Lower leg skin (tissue), 4 donors: ENCODE results near the gene TSHB. TPM values are rescaled to one million over a fixed set of nuclear protein-coding genes. Genes with fewer than 3 reads are reported as not detected.

Source experiments
- DNase-seq, 2 donors: peaks; one replicate each; pipeline ENCODE4 v3.0.0-alpha.2; 2019; ENCODE audit warnings: low spot score in 2 of 2
- H3K4me3 ChIP-seq: fragments of 200-600 bp; sonication (generic); 2 replicates; pipeline ENCODE4 v1.5.1; 2017; ENCODE audit warnings: mild to moderate bottlenecking, low read depth; ENCODE audit not compliant: poor library complexity, severe bottlenecking
- CTCF ChIP-seq, 3 donors: fragments of 450-650 bp; IDR thresholded peaks; one replicate each; pipeline ENCODE4 v1.5.1; 2016; ENCODE audit warnings: antibody characterized with exemption in 3 of 3, mild to moderate bottlenecking in 3 of 3, moderate library complexity in 2 of 3
- POLR2A ChIP-seq, 2 donors: fragments of 450-650 bp; IDR thresholded peaks; one replicate each; pipeline ENCODE4 v1.6.1; 2016 to 2017; ENCODE audit warnings: antibody characterized with exemption in 2 of 2, mild to moderate bottlenecking in 1 of 2, moderate library complexity in 1 of 2
- WGBS, 2 donors: methylation state at CpG; one replicate each; pipeline ENCODE4 v1.1.5; 2018; 5-methylcytosine and 5-hydroxymethylcytosine counted together
- intact Hi-C: fragments of 100-400 bp; cut with DNase I; formaldehyde crosslinking; loops from one replicate; pipeline ENCODE4 v1.15.0; 2023; ENCODE audit warnings: low total_unique reads
- total RNA-seq, 4 donors: library from RNA; depleted of rRNA; stranded (reverse); fragments of >200 nt; gene quantifications; one replicate each; pipeline ENCODE4 v1.1.0, GENCODE V29; 2016

TSHB gene
- total RNA-seq, 4 donors from 2014 or later = not detected

GRCh38 chr1:115035652-115036051, 6.0 kb downstream of the TSHB start:
- intact Hi-C loops = no loop called here
- 78 to 86% methylated on average over 1 of the region's 1 CpG for WGBS, 2 donors
- DNase-seq = no peak
- TF ChIP-seq POLR2A (IDR thresholded peaks at IDR 0.05) (no peak), CTCF (IDR thresholded peaks at IDR 0.05) (no peak)
- no peak overlapping the region for H3K4me3 ChIP-seq

- no peak for DNase-seq
- H3K4me3 ChIP-seq = no peak overlapping the region
- intact Hi-C loops = no loop called here
- WGBS, 2 donors = 68 to 72% methylated on average over 4 of the region's 4 CpGs
- TF ChIP-seq POLR2A (IDR thresholded peaks at IDR 0.05) (no peak), CTCF (IDR thresholded peaks at IDR 0.05) (no peak)
These were observed 7.3 kb downstream of the TSHB start for GRCh38 chr1:115036814-115037507.

- WGBS, 2 donors = 71 to 74% methylated on average over 2 of the region's 2 CpGs
- TF ChIP-seq CTCF (IDR thresholded peaks at IDR 0.05) (no peak), POLR2A (IDR thresholded peaks at IDR 0.05) (no peak)
- intact Hi-C loops = loop anchor here (10.0 kb wide), 1 partner anchor 56 kb away; no protein-coding TSS in a partner anchor
These were observed 10.9 kb downstream of the TSHB start for GRCh38 chr1:115040501-115040900.

GRCh38 chr1:115041654-115042053, 12.0 kb downstream of the TSHB start:
- no peak for DNase-seq

More at GRCh38 chr1:115040501-115040900, 10.9 kb downstream of the TSHB start:
- DNase-seq = no peak
- no peak overlapping the region for H3K4me3 ChIP-seq

GRCh38 chr1:115046751-115047150, 17.1 kb downstream of the TSHB start:
- no peak overlapping the region for H3K4me3 ChIP-seq
- intact Hi-C loops = loop anchor here (10.0 kb wide), 1 partner anchor 62 kb away; no protein-coding TSS in a partner anchor
- DNase-seq = no peak
- TF ChIP-seq POLR2A (IDR thresholded peaks at IDR 0.05) = no peak
- TF ChIP-seq CTCF (IDR thresholded peaks at IDR 0.05) = no peak

More at GRCh38 chr1:115041654-115042053, 12.0 kb downstream of the TSHB start:
- H3K4me3 ChIP-seq = no peak overlapping the region
- intact Hi-C loops = loop anchor here (10.0 kb wide), 1 partner anchor 57 kb away; no protein-coding TSS in a partner anchor
- TF ChIP-seq CTCF (IDR thresholded peaks at IDR 0.05) = no peak
- TF ChIP-seq POLR2A (IDR thresholded peaks at IDR 0.05) = no peak

GRCh38 chr1:115051850-115052249, 22.2 kb downstream of the TSHB start:
- DNase-seq = no peak
- 51 to 76% methylated on average over 5 of the region's 5 CpGs for WGBS, 2 donors
- intact Hi-C loops = no loop called here
- H3K4me3 ChIP-seq = no peak overlapping the region
- TF ChIP-seq POLR2A (IDR thresholded peaks at IDR 0.05) (no peak), CTCF (IDR thresholded peaks at IDR 0.05) (no peak)
